MM.1S (cell line): ENCODE data around the gene S100A8.

ENCODE experiments used
- EZH2 ChIP-seq: fragments of 300-600 bp; sonication (generic); optimal IDR thresholded peaks from 2 replicates; pipeline ENCODE3; 2017; ENCODE audit warnings: low read depth, mild to moderate bottlenecking, antibody characterized with exemption, low read length, mixed read lengths
- TF ChIP-seq, protein P1 (sequence below): fragments of 300-600 bp; sonication (generic); IDR thresholded peaks from 2 replicates; pipeline ENCODE4 v1.5.1; 2016; ENCODE audit warnings: antibody characterized with exemption, low read length, mixed read lengths

DNA sequence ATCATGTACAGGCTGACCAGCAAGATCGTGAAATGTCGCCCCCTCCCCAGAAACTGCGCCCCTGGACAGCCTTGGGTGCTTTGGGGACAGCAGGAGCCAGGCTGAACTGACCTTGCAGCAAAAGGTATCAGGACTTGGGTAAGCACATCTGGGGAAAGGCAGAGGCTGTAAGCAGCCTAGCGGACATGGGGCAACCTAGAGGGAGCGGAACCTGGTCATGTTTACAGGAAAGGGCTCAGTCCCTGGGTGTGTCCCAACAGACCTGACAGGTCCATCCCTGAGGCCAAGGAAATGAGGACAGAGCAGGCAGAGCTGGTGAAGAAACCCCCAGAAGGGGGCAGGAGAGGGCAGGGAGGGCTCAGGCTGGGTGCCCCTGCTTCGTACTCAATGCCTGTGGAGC is 3.1 kb upstream of the S100A8 start:
- TF ChIP-seq, protein P1, sequence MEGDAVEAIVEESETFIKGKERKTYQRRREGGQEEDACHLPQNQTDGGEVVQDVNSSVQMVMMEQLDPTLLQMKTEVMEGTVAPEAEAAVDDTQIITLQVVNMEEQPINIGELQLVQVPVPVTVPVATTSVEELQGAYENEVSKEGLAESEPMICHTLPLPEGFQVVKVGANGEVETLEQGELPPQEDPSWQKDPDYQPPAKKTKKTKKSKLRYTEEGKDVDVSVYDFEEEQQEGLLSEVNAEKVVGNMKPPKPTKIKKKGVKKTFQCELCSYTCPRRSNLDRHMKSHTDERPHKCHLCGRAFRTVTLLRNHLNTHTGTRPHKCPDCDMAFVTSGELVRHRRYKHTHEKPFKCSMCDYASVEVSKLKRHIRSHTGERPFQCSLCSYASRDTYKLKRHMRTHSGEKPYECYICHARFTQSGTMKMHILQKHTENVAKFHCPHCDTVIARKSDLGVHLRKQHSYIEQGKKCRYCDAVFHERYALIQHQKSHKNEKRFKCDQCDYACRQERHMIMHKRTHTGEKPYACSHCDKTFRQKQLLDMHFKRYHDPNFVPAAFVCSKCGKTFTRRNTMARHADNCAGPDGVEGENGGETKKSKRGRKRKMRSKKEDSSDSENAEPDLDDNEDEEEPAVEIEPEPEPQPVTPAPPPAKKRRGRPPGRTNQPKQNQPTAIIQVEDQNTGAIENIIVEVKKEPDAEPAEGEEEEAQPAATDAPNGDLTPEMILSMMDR, result no peak
- TF ChIP-seq EZH2, result no peak
